ENCODE measurements around the gene ABI3BP.

Gene ABI3BP

DNA sequence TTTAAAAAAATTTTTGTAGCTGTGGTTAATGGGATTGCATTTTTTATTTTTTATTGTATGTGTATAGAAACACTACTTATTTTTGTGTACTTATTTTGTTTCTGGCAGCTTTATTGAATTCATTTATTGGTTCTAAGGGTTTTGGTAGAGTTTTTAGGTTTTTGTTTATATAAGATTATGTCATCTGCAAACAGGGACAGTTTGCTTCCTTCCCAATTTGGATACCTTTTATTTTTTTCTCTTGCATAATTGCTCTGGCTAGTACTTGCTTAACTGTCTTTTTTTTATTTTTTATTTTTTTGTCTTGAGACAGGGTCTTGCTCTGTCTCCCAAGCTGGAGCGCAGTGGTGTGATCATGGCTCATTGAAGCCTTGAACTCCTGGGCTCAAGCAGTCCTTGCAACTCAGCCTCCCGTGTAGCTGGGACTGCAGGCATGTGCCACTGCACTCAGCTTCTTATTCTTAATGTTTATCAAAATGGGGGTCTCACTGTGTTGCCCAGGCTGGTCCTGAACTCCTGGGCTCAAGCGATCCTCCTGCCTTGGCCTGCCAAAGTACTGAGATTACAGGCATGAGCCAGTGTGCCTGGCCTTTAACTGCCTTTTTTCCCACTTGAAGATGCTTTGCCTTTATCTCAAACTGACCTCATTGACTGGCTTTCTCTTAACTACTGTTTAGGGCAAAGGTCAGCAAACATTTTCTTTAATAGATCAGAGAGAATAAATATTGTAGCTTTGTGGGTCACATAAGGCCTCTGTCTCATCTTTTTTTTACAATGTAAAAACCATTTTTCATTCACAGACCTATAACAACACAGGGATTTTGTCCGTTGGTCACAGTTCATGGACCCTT is 275.4 kb downstream of the ABI3BP start:
- DNase-seq: no peak

DNA sequence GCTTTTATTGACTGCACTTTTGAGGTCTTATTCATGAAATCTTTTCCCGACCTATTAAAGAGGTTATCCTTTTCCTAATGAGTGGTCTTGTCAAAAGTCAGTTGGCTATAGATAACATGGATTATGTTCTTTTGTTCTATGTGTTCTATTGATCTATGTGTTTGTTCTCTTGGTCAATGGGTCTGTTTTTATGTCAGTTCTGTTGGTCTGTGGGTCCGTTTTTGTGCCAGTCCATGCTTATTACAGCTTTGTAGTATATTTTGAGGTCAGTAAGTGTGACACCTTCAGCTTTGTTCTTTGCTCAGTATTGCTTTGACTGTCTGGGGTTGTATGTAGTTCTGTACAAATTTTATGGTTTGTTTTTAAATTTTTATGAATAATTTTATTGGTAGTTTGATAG is 276.2 kb downstream of the ABI3BP start:
- no peak for DNase-seq

- no peak for DNase-seq
These were observed 278.0 kb downstream of the ABI3BP start for GRCh38 chr3:100715176-100715575.

GRCh38 chr3:100710261-100710968 is 282.8 kb downstream of the ABI3BP start:
- no peak for DNase-seq

- no peak for DNase-seq
These were observed 283.4 kb downstream of the ABI3BP start for GRCh38 chr3:100709842-100710260.

- DNase-seq: peak; percentile 97
These were observed 284.0 kb downstream of the ABI3BP start, which contains the start of gene TFG for GRCh38 chr3:100708989-100709841. Gene TFG (plus strand): TSS chr3:100709494. CDS start chr3:100713686, 4,192 bp downstream.

DNA sequence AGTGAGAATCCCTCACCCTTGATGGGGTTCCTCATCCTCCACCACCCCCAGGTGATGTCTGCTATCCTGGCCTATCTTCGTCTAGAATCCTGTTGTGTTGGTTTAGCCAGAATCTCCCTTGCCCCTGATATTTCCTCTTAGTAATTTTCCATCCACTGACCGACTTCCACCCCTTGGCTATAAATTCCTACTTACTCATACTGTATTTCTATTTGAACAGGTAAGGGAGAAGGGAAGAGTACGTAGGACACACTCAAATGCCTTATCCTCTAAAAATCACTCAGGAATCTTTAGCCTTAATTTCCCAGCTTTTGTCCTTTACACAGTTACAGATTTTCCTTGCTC is 284.6 kb downstream of the ABI3BP start:
- DNase-seq: no peak

- DNase-seq: no peak
These were observed 286.9 kb downstream of the ABI3BP start for GRCh38 chr3:100706365-100706764.

GRCh38 chr3:100703865-100704264 is 289.4 kb downstream of the ABI3BP start:
- DNase-seq: no peak

GRCh38 chr3:100702980-100703345 is 290.3 kb downstream of the ABI3BP start:
- no peak for DNase-seq

DNA sequence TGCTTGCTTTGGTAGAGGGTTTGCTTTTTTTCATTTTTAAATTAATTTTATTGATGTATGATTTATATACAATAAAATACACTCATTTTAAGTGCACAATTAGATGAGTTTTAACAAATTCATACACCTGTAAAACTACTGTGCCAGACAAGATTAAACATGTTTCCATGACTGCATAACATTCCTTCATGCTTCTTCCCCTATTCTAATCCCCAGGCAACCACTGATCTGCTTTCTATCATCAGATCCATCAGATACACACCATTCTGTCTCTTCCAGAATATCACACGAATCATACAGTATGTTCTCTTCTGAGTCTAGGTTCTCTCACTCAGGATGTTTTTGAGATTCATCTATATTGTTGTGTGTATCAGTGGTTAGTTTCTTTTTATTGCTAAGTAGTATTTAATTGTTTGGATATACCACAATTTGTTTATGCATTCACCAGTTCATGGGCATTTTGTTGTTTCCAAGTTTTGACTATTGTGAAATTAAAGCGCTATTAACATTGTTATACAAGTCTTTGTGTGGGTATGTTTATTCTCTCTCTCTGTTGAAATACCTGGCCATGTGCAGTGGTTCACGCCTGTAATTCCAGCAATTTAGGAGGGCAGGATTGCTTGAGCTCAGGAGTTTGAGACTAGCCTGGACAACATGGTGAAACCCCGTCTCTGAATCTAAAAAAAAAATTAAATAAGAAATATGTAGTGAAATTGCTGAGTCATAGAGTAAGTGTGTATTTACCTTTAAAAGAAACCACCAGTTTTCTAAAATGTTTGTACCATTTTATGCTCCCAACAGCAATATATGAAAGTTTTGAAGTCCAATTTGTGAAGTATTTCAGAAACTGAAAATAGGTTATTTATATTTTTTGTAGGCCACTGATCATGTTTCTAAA is 290.9 kb downstream of the ABI3BP start:
- DNase-seq: no peak

- no peak for DNase-seq
These were observed 292.5 kb downstream of the ABI3BP start for GRCh38 chr3:100700708-100701107.
